Parathyroid adenoma (tissue), 2 donors: ENCODE data around the gene EIF4E.

Experiments used
- H2AFZ ChIP-seq: fragments of 300-600 bp; sonication (generic); one replicate; pipeline ENCODE4 v1.7.0; 2017; ENCODE audit warnings: antibody characterized with exemption, mild to moderate bottlenecking
- H3K27ac ChIP-seq: fragments of 300-600 bp; sonication (generic); one replicate; pipeline ENCODE4 v1.7.0; 2017
- H3K27me3 ChIP-seq: fragments of 300-600 bp; sonication (generic); one replicate; pipeline ENCODE4 v1.7.0; 2017; ENCODE audit warnings: low read length; ENCODE audit not compliant: control insufficient read depth, insufficient read depth
- H3K36me3 ChIP-seq: fragments of 300-600 bp; sonication (generic); one replicate; pipeline ENCODE4 v1.7.0; 2017; ENCODE audit warnings: low read length; ENCODE audit not compliant: control insufficient read depth, insufficient read depth
- H3K4me1 ChIP-seq: fragments of 300-600 bp; sonication (generic); one replicate; pipeline ENCODE4 v1.7.0; 2017; ENCODE audit warnings: control low read depth
- H3K4me2 ChIP-seq: fragments of 300-600 bp; sonication (generic); one replicate; pipeline ENCODE4 v1.7.0; 2017; ENCODE audit warnings: low read length
- H3K4me3 ChIP-seq: fragments of 300-600 bp; sonication (generic); one replicate; pipeline ENCODE4 v1.7.0; 2017; ENCODE audit warnings: low read depth, low read length
- H3K79me2 ChIP-seq: fragments of 300-600 bp; sonication (generic); one replicate; pipeline ENCODE4 v1.7.0; 2017; ENCODE audit warnings: control low read depth
- H3K9ac ChIP-seq: fragments of 300-600 bp; sonication (generic); one replicate; pipeline ENCODE4 v1.7.0; 2017; ENCODE audit warnings: mild to moderate bottlenecking
- H3K9me3 ChIP-seq: fragments of 300-600 bp; sonication (generic); one replicate; pipeline ENCODE4 v1.7.0; 2017; ENCODE audit warnings: low read length; ENCODE audit not compliant: control insufficient read depth
- TF ChIP-seq, protein P1 (sequence below): fragments of 300-600 bp; sonication (generic); IDR thresholded peaks from one replicate; pipeline ENCODE4 v1.7.0; 2017; ENCODE audit warnings: antibody characterized with exemption, mild to moderate bottlenecking
- donor health status: primary hyperparathyroidism.

Gene EIF4E

DNA sequence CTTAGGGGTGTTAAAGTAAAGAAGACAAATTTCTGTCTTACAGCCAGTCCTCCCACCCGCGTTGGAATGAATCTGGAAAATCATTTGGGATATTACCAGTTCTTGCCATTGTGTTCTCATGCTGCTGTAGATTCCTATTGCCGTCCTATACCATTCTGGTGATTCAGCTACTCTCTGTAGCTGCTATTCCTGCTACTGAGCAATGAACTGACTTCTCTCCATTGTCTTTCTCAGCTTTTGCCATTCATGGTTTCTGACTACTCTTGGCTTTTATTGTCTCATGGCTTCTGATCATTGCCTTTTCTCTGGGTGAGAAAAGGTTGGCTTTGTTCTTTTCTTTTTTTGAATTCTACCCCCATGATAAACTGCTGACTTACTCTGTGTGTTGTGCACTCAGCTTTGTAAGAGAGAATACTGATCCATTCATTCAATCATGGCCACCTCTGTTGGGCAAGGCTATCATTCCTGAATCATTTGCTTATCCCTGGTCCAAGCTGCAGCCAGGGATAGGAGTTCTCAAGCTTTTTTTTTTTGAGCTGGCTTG is 38.9 kb upstream of the EIF4E start:
- Histone ChIP-seq H3K4me1 (no peaks in the 10 kb centered on the region), H3K36me3 (no peaks in the 10 kb centered on the region), H2AFZ (no peak overlapping the region), H3K79me2 (no peaks in the 10 kb centered on the region), H3K27me3 (no peaks in the 10 kb centered on the region), H3K27ac (no peak overlapping the region), H3K9ac (no peak overlapping the region), H3K4me3 (no peak overlapping the region), H3K9me3 (no peaks in the 10 kb centered on the region), H3K4me2 (no peak overlapping the region)
- TF ChIP-seq, protein P1, sequence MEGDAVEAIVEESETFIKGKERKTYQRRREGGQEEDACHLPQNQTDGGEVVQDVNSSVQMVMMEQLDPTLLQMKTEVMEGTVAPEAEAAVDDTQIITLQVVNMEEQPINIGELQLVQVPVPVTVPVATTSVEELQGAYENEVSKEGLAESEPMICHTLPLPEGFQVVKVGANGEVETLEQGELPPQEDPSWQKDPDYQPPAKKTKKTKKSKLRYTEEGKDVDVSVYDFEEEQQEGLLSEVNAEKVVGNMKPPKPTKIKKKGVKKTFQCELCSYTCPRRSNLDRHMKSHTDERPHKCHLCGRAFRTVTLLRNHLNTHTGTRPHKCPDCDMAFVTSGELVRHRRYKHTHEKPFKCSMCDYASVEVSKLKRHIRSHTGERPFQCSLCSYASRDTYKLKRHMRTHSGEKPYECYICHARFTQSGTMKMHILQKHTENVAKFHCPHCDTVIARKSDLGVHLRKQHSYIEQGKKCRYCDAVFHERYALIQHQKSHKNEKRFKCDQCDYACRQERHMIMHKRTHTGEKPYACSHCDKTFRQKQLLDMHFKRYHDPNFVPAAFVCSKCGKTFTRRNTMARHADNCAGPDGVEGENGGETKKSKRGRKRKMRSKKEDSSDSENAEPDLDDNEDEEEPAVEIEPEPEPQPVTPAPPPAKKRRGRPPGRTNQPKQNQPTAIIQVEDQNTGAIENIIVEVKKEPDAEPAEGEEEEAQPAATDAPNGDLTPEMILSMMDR = no peak

- H3K4me2 ChIP-seq = no peak overlapping the region
- no peaks in the 10 kb centered on the region for H3K27me3 ChIP-seq
- H3K9ac ChIP-seq = no peak overlapping the region
- H3K79me2 ChIP-seq = no peaks in the 10 kb centered on the region
- no peak overlapping the region for H2AFZ ChIP-seq
- H3K27ac ChIP-seq = no peak overlapping the region
- no peaks in the 10 kb centered on the region for H3K9me3 ChIP-seq
- no peak overlapping the region for H3K4me3 ChIP-seq
- H3K36me3 ChIP-seq = no peaks in the 10 kb centered on the region
- H3K4me1 ChIP-seq = no peaks in the 10 kb centered on the region
- TF ChIP-seq, protein P1 = no peak
These were observed 38.0 kb upstream of the EIF4E start for GRCh38 chr4:98966926-98967325.

GRCh38 chr4:98963538-98964433 is 34.9 kb upstream of the EIF4E start:
- TF ChIP-seq, protein P1 = no peak
- no peaks in the 10 kb centered on the region for H3K4me1 ChIP-seq
- no peaks in the 10 kb centered on the region for H3K27me3 ChIP-seq
- H3K4me3 ChIP-seq = no peak overlapping the region
- H3K36me3 ChIP-seq = no peaks in the 10 kb centered on the region
- H3K27ac ChIP-seq = no peak overlapping the region
- H3K9ac ChIP-seq = no peak overlapping the region
- H2AFZ ChIP-seq = no peak overlapping the region
- no peak overlapping the region for H3K4me2 ChIP-seq
- H3K9me3 ChIP-seq = no peaks in the 10 kb centered on the region
- no peaks in the 10 kb centered on the region for H3K79me2 ChIP-seq

- no peaks in the 10 kb centered on the region for H3K79me2 ChIP-seq
- TF ChIP-seq, protein P1 = no peak
- no peaks in the 10 kb centered on the region for H3K9me3 ChIP-seq
- no peak overlapping the region for H3K27ac ChIP-seq
- no peak overlapping the region for H3K9ac ChIP-seq
- H3K4me1 ChIP-seq = no peaks in the 10 kb centered on the region
- H3K36me3 ChIP-seq = no peaks in the 10 kb centered on the region
- no peak overlapping the region for H3K4me3 ChIP-seq
- H2AFZ ChIP-seq = no peak overlapping the region
- no peak overlapping the region for H3K4me2 ChIP-seq
- no peaks in the 10 kb centered on the region for H3K27me3 ChIP-seq
These were observed 32.8 kb upstream of the EIF4E start for GRCh38 chr4:98961770-98962169.
